Hepatic stellate cell (primary cell): ENCODE data around the gene CTNNA1.

Experiments
- DNase-seq: peaks from one replicate; pipeline ENCODE4 v3.0.0; 2011; ENCODE audit warnings: low spot score

Gene CTNNA1

GRCh38 chr5:138930371-138931097 lies 177.3 kb downstream of the CTNNA1 start:
- no peak for DNase-seq

- no peak for DNase-seq
Measured at GRCh38 chr5:138932171-138932810, 179.1 kb downstream of the CTNNA1 start.

GRCh38 chr5:138933522-138934290 lies 180.5 kb downstream of the CTNNA1 start:
- no peak for DNase-seq

DNA sequence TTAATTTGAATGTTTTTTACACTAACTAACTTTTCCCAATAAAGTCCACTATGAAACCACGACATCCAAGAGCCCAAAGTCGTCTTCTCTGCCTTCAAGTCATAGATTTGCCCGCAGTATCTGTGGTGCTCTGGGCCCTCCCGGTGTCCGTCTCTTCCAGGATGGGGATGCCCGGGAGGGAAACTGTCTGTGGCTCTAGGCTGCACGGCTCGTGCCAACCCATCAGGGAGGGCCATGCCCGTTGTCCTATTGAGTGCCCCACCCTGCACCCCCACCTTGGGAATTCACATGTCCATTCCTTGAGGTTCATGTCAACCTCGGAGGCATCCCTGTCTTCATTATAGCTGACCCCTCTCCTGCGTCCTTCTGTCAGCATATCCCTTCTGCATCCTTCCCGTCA lies 181.7 kb downstream of the CTNNA1 start:
- no peak for DNase-seq

GRCh38 chr5:138935466-138935865 lies 182.2 kb downstream of the CTNNA1 start:
- DNase-seq, result no peak

DNA sequence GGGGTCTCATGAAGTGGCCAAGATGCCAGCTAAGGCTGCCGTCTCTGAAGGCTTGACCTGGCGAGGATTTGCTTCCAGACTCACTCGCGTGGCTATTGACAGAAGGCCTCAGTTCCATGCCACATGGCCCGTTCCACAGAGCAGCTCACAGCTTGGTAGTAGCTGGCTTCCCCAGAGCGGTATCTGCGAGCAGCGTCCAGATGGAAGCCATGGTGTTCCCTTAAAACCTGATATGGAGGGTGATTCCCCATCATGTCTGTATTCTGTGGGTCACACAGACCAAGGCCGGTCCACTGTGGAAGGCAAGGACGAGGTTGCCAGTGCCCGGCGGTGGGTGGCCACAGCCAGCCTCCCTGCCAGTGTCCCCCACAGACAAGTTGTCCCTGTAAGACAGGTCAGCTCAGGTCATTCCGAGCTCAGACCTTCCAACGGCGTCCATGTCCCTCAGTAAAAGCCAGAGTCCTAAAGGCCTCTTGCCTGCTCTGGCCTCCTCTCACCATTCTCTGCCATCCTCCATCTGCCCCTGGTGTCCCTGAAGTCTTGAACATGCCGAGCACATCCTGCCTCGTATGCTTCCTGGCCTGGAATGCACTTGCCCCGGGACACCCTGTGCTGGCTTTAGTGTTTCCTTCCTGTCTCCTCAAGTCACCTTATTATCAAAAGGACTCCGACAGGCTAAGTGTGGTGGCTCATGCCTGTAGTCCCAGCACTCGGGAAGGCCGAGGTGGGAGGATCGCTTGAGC lies 183.2 kb downstream of the CTNNA1 start:
- DNase-seq, result no peak

- no peak for DNase-seq
Measured at GRCh38 chr5:138936968-138937345, 183.7 kb downstream of the CTNNA1 start.

GRCh38 chr5:138937392-138938387 lies 184.5 kb downstream of the CTNNA1 start:
- no peak for DNase-seq

- no peak for DNase-seq
Measured at GRCh38 chr5:138938526-138938925, 185.3 kb downstream of the CTNNA1 start.

DNA sequence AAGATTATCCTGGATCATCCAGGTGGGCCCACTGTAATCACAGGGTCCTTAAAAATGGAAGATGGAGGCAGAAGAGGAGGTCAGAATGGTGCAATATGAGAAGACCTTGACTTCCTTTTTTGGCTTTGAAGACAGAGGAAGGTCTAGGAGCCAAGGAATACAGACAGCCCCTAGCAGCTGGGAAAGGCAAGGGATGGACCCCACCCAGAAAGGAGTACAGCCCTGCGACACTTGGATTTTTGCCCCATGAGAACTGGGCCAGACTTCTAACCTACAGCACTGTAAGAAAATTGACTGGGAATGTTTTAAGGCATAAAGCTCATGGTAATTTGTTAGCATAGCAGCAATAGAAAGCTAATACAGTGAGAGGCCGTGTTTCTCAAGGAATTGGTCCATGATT lies 188.8 kb downstream of the CTNNA1 start:
- DNase-seq, result no peak

GRCh38 chr5:138942861-138943260 lies 189.6 kb downstream of the CTNNA1 start:
- no peak for DNase-seq

DNA sequence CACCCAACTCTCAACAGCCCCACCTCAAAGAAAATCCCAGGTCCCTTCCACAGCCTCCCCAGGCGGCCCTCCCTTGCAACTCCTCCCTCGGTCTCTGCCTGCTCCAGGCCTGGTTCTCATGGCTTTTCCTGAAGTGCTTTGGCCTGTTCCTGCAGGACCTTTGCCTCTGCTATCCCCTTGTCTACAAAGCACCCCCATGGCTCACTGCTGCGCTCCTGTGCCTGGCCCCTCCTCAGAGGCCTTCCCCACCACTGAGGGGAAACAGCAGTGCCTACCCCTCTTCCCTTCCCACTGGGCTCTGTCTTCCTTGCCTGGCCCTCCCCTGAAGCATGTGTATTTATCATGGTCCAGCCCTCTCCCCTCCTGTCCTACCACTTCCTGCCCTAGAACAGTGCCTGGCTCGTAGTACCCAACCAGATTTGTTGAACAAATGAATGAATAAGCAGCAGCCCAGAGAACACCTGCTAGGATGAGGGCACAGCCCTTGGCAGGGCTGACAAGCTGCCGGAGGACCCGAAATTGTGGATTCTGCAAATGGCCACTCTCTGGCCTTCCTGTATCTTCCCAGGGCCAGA lies 190.5 kb downstream of the CTNNA1 start:
- no peak for DNase-seq

GRCh38 chr5:138944527-138945322 lies 191.5 kb downstream of the CTNNA1 start:
- no peak for DNase-seq

- no peak for DNase-seq
Measured at GRCh38 chr5:138945421-138946240, 192.4 kb downstream of the CTNNA1 start.

GRCh38 chr5:138946241-138946623 lies 193.0 kb downstream of the CTNNA1 start:
- no peak for DNase-seq

GRCh38 chr5:138946831-138947560 lies 193.8 kb downstream of the CTNNA1 start:
- no peak for DNase-seq

DNA sequence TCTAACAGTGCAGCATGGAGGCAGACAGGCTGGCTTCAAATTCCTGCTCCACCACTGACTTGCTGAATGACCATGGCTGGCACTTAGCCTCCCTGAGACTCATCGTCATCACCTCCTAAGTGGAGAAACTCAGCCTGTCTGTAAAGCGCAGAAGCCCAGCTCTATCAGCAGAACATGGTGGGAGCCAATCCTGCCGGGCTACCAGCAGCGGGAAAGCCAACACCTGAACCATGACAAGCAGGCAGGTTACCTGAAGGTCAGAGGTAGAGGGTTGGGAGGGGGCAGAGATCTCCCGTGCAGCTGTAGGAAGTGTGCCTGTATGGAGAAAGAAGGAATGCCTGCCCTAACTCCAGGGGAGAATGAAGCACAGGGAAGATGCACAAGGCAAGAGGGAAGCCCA lies 194.6 kb downstream of the CTNNA1 start:
- no peak for DNase-seq

- no peak for DNase-seq
Measured at GRCh38 chr5:138948471-138949222, 195.4 kb downstream of the CTNNA1 start.
